HK-2 (cell line): ENCODE data around the gene DND1.
"Not testable (repeated sequence)": the region's sequence is repeated elsewhere in the genome, so short reads cannot be mapped to it uniquely, and the experiment has no call there.

Experiments
- DNase-seq: peaks from one replicate; pipeline ENCODE4 v3.0.0-alpha.2; 2018; ENCODE audit not compliant: unreplicated experiment

DND1 gene

GRCh38 chr5:140673187-140673976 lies at the start of gene DND1:
Gene DND1, minus strand, starts transcription at chr5:140673576. Its CDS starts 34 bp downstream, at chr5:140673542.
- no peak for DNase-seq

DNA sequence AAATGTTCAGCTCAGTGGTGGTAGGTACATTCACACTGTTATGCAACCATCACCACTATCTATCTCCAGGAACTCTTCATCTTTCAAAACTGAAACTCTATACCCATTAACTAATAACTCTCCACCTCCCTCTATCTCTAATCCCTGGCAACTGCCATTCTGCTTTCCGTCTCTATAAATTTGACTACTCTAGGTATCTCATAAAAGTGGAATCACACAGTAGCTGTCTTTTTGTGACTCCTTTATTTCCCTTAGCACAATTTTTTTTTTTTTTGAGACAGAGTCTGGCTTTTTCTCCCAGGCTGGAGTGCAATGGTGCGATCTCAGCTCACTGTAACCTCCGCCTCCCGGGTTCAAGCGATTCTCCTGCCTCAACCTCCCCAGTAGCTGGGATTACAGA lies 48.0 kb upstream of the DND1 start:
- not testable (repeated sequence) for DNase-seq

- DNase-seq: not testable (repeated sequence)
These were observed 47.4 kb upstream of the DND1 start for GRCh38 chr5:140720738-140721137.

DNA sequence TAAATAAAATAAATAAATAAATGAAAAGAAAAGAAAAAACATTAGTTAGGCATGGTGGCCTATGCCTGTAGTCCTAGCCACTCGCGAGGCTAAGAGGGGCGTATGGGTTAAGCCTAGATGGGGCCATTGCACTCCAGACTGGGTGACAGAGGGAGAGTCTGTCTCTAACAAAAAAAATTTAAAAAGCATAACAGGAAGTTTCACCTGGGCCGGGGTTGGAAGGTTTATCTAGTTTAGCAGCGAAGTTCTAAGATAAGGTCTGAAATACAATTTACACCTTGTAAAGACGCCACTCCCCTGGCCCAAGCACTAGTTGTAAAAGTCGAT lies 44.9 kb upstream of the DND1 start:
- DNase-seq: no peak

DNA sequence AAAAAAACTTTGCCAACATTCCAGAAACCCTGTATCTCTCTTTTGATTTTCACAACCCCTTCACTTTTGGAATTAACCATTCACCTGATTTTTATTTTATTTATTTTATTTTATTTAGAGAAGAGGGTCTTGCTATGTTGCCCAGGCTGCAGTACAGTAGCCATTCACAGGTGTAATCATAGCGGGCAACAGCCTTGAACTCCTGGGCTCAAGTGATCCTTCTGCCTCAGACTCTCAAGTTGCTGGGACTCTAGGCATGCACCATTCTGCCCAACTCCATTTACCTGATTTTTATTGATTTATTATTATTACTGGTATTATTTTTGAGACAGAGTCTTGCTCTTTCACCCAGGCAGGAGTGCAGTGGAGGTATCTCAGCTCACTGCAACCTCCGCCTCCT lies 42.9 kb upstream of the DND1 start:
- DNase-seq: not testable (repeated sequence)

- no peak for DNase-seq
These were observed 40.3 kb upstream of the DND1 start for GRCh38 chr5:140713562-140714094.

GRCh38 chr5:140711794-140712193 lies 38.4 kb upstream of the DND1 start:
- no peak for DNase-seq

GRCh38 chr5:140710899-140711552 lies 37.6 kb upstream of the DND1 start:
- peak; percentile 92 for DNase-seq

GRCh38 chr5:140708787-140709186 lies 35.4 kb upstream of the DND1 start:
- not testable (repeated sequence) for DNase-seq

DNA sequence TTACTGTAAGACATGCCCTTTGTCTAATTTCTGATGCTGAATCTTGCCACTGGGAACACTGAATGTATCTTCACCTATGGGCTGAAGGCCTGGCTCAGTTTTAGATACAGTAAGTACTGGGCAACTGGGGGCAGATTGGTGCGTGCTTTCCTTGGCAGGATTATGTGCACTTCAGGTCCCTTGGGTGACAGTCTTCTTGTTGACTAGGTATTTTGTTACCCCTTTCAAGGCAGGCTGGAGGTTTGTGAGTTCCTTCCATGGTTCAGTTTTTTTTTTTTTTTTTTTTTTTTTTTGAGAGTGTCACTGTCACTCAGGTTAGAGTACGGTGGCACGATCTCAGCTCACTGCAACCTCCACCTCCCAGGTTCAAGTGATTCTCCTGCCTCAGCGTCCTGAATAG lies 34.4 kb upstream of the DND1 start:
- no peak for DNase-seq

GRCh38 chr5:140700177-140701144 lies 27.1 kb upstream of the DND1 start, which contains the start of gene ZMAT2:
Gene ZMAT2, plus strand, starts transcription at chr5:140700447. Its CDS starts 14 bp downstream, at chr5:140700461.
- DNase-seq: peak; percentile 83

DNA sequence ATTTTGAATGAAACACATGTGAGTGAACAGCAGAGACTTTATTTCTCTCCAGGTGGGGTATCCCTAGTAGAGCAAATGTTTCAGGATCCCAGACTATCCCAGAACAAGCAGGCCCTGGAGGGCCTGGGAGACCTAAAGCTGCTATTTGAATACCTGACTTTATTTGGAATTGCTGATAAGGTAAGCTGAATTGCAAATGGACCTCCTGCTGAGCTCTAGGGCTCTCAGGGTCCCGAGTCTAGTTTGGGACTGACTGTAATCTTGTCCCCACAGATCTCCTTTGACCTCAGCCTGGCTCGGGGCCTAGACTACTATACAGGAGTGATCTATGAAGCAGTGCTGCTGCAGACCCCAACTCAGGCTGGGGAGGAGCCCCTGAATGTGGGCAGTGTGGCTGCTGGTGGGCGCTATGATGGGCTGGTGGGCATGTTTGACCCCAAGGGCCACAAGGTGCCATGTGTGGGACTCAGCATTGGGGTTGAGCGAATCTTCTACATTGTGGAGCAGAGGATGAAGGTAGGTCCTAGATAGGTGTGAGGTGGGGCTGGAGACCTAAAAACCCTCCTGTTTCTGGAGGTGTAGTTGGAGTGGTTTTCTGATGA lies 23.6 kb upstream of the DND1 start:
- no peak for DNase-seq

- DNase-seq: no peak
These were observed 20.9 kb upstream of the DND1 start for GRCh38 chr5:140694276-140694675.

DNA sequence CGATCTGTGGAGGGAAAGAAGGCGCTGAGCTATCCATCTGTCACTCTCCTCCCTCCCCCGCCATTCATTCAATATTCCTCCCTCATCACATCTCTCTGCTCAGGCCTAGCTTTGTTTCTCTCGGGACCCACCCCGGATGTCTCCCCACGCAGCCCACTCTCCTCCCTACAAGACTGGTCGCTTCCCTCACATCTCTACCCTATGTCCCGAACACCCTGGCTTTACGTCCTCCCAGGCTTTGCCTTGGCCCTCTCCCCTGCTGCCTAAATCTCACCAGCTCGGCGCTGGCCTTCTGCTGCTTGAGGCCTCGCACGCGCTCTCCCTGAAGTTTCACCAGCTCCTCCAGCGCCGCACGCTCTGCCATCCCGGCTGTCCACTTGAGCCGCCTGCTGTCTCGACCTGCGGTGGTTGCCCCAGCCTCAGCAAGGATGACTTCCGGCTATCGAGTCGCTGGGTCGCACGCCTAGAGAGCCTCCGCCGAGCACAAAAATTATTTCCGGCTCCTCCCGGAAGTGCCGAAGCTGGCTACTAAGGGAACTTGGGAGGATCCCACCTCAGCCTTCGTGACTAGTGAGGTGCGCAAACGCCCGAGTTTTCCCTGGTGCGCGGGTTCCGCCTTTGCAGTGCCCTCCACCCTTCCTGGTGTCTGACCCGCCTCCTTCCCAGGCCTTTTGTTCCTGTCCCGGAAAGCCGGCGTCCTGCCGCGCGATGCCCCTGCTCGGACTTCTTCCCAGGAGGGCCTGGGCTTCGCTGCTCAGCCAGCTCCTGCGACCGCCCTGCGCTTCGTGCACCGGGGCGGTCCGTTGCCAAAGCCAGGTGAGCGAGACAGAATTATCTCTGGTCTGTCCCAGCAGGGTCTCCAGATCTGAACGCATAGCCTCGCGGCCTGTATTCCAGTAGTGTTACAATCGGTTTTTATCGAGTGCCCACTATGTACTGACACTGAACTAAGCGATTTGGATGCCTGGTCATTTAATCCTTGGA lies 17.9 kb upstream of the DND1 start, which contains the start of the genes HARS1 and HARS2:
TSS of gene HARS1 (minus strand) at position 430 of the 984 bp plus-strand sequence. CDS start at position 364, 66 bp downstream.
TSS of gene HARS2 (plus strand) at position 515 of the 984 bp plus-strand sequence. CDS start at position 709, 194 bp downstream.
- DNase-seq: peak; percentile 90

DNA sequence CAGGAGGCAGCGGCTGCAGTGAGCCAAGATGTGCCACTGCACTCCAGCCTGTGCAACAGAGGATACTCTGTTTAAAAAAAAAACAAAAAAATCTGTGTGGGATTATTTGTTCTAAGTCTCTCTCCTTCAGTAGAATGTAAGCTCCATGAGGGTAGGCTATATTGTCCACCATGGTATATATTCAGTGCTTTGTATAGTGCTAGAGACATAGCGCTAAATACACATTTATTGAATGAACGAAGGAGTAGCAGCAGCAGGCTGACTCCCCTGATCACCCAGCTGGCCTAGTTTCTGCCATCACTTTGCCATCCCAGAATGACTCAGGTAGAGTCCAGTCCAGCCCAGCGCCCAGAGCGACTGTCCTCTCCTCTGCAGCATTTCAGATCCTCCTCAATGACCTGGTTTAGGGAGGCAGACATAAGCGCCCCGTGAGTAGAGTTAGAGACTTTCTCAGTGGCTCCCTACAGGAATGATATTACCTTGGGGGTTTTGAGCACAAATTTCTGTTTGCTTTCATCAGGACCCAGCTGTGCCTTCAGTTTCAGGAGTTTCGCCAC lies 17.1 kb upstream of the DND1 start:
- DNase-seq: no peak

DNA sequence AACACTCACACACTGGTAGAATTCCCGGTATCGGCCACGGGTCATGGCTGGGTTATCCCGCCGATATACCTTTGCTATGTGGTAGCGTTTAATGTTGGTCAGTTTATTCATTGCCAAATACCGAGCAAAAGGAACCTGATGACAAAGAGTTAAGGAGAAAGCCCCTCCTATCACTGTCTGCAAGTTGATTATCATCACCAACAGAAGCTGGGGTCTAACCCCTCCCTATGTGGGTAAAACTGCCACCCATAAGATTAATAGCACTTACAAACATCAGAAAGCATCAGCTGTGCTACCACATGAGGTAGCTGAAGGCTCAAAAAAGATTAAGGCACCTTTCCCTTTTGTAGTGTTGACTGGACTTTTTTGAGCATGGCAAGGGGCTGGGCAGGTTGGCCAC lies 5.6 kb upstream of the DND1 start:
- DNase-seq: no peak

GRCh38 chr5:140677947-140678346 lies 4.6 kb upstream of the DND1 start:
- no peak for DNase-seq

DNA sequence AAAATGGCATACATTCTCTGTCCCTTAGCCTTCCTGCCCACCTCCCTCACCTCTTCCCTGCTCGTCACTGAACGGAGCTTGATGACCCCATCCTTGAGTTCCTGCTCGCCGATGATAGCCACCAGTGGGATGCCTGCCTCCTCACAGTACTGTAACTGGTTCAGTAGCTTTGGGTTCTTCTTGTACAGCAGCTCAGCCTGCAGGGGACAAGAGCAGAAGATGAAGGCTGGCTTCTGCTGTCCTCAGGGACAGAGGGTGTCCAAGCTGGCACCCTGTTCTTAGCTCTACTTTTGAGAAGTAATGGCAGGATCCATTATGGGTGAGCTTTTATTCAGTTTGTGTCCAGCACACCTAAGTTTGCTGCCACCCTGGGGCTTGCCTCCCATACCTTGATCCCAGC lies 1.3 kb upstream of the DND1 start:
- no peak for DNase-seq

- no peak for DNase-seq
These were observed 835 bp upstream of the DND1 start for GRCh38 chr5:140674211-140674610.
